ENCODE results near the gene USP12. TPM values are rescaled to one million over a fixed set of nuclear protein-coding genes. Genes with fewer than 3 reads are reported as not detected.
"Not testable (repeated sequence)": the region's sequence is repeated elsewhere in the genome, so short reads cannot be mapped to it uniquely, and the experiment has no call there.

Gene USP12, protein sequence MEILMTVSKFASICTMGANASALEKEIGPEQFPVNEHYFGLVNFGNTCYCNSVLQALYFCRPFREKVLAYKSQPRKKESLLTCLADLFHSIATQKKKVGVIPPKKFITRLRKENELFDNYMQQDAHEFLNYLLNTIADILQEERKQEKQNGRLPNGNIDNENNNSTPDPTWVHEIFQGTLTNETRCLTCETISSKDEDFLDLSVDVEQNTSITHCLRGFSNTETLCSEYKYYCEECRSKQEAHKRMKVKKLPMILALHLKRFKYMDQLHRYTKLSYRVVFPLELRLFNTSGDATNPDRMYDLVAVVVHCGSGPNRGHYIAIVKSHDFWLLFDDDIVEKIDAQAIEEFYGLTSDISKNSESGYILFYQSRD
- 19.6 and 21.4 TPM in 2 replicates for total RNA-seq
- long read RNA-seq, partial matches to known transcripts: 2 of 5 reads
- long read RNA-seq, other reads (novel, unspliced or antisense): 3 of 5 reads

DNA sequence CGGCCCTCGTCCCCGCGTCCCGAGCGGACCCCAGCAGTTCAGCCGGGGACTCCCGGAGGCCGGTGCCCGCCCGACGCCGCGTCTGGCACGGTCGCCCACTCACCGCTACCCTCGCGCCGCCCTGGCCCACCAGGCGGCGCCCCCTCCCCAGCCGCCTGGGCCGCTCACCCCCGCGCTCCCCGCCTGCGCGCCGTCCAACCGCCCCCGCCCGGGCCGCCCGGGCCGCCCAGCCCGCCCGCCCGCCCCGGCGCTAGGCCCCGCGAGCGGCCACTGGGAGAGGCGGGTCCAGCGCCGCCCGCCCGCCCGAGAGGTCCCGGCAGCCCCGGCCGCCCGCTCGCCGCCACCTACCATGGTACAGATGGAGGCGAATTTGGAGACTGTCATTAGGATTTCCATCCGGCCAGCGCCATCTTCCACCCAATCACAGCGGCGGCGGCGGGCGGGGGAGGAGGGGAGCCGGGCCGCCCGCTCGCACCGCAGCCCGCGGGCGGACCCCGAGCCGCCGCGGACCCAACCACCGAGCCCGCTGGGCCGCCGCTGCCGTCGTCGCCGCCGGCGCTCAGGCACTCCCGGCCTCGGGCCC, at the start of gene USP12:
USP12 (minus strand) TSS at position 568 of the 583 bp plus-strand sequence; CDS start at position 396, 172 bp downstream.
- DNase-seq (ENCODE audit: low read depth, low spot score): peak; percentile 54
- peaks cover 32% of the 10 kb centered on the region for H3K4me1 Mint-ChIP-seq
- H3K27ac Mint-ChIP-seq (ENCODE audit: unreplicated experiment): peak within 1 kb of the TSS; percentile 46
- H3K36me3 Mint-ChIP-seq (ENCODE audit: low read depth): no peaks in the 10 kb centered on the region
- H3K9me3 Mint-ChIP-seq: no peaks in the 10 kb centered on the region
- peak within 1 kb of the TSS; percentile 88 for H3K4me3 Mint-ChIP-seq
- TF ChIP-seq, protein P1, sequence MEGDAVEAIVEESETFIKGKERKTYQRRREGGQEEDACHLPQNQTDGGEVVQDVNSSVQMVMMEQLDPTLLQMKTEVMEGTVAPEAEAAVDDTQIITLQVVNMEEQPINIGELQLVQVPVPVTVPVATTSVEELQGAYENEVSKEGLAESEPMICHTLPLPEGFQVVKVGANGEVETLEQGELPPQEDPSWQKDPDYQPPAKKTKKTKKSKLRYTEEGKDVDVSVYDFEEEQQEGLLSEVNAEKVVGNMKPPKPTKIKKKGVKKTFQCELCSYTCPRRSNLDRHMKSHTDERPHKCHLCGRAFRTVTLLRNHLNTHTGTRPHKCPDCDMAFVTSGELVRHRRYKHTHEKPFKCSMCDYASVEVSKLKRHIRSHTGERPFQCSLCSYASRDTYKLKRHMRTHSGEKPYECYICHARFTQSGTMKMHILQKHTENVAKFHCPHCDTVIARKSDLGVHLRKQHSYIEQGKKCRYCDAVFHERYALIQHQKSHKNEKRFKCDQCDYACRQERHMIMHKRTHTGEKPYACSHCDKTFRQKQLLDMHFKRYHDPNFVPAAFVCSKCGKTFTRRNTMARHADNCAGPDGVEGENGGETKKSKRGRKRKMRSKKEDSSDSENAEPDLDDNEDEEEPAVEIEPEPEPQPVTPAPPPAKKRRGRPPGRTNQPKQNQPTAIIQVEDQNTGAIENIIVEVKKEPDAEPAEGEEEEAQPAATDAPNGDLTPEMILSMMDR (conservative IDR thresholded peaks at IDR 0.05): peak; percentile 32
- no peaks in the 10 kb centered on the region for H3K27me3 Mint-ChIP-seq (ENCODE audit: low read depth)

DNA sequence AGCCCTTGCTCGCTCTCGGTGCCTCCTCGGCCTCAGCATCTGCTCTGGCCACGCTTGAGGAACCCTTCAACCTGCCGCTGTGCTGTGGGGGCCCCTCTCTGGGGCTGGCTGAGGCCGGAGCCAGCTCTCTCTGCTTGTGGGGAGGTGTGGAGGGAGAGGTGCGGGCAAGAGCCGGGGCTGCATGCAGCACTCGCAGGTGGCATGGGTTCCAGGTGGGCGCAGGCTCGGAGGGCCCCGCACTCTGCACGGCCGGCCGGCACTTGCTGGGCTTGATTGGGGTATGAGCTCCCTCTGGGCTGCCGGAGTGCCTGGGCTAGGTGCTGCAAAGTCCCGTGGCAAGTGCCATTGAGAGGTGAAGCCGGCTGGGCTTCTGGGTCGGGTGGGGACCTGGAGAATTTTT, 48.0 kb upstream of the USP12 start:
- H3K4me1 Mint-ChIP-seq: no peaks in the 10 kb centered on the region
- DNase-seq (ENCODE audit: low read depth, low spot score): no peak
- H3K36me3 Mint-ChIP-seq (ENCODE audit: low read depth): peaks cover 4% of the 10 kb centered on the region
- peaks cover 4% of the 10 kb centered on the region for H3K9me3 Mint-ChIP-seq
- TF ChIP-seq, protein P1 (conservative IDR thresholded peaks at IDR 0.05): no peak
- H3K4me3 Mint-ChIP-seq: no peak overlapping the region
- no peak overlapping the region for H3K27ac Mint-ChIP-seq (ENCODE audit: unreplicated experiment)
- H3K27me3 Mint-ChIP-seq (ENCODE audit: low read depth): peaks cover 5% of the 10 kb centered on the region

DNA sequence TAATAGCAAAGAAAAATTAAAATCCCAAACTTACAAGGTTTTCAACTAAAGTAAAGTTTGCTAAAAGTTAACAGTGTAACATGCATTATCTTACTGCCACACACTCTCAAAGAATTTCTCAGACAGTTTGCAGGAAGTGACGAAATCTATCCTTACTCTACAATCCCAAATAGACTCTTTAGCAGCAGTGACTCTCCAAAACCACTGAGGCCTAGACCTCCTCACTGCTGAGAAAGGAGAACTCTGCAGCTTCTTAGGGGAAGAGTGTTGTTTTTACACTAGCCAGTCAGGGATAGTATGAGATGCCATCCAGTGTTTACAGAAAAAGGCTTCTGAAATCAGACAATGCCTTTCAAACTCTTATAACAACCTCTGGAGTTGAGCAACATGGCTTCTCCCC, 47.2 kb upstream of the USP12 start:
- H3K4me1 Mint-ChIP-seq; H3K4me3 Mint-ChIP-seq; DNase-seq (ENCODE audit: low read depth, low spot score); H3K27me3 Mint-ChIP-seq (ENCODE audit: low read depth); H3K27ac Mint-ChIP-seq (ENCODE audit: unreplicated experiment); H3K9me3 Mint-ChIP-seq; H3K36me3 Mint-ChIP-seq (ENCODE audit: low read depth): not testable (repeated sequence)

DNA sequence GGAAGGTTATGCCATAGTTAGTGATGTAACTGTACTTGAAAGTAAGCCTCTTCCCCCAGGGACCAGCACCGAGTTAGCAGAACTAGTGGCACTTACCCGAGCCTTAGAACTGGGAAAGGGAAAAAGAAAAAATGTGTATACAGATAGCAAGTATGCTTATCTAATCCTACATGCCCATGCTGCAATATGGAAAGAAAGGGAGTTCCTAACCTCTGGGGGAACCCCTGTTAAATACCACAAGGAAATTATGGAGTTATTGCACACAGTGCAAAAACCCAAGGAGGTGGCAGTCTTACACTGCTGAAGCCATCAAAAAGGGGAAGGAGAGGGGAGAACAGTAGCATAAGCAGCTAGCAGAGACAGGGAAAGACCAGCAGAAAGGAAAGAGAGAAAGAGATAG, 46.2 kb upstream of the USP12 start:
- DNase-seq (ENCODE audit: low read depth, low spot score); H3K4me3 Mint-ChIP-seq; H3K9me3 Mint-ChIP-seq; H3K36me3 Mint-ChIP-seq (ENCODE audit: low read depth); H3K27me3 Mint-ChIP-seq (ENCODE audit: low read depth); H3K27ac Mint-ChIP-seq (ENCODE audit: unreplicated experiment); H3K4me1 Mint-ChIP-seq: not testable (repeated sequence)

DNA sequence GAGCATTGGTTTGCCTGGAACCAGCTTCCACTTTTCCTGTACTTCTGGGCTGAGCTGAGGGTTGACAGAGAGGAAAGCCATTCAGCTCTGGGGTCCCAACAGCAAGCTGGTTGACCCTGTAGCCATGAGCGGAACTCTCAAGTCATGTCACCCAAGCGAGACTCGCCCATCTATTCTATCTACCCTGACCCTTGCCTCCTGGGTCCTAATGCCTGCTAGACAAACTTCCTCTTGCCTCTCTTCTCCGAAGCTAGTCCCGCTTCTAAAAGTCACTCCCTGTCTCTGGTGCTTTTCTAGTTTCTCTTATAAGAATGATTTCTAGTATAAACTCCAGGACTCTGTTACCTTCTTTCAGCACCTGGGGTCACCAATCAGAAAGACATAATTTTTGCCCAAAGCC, 41.8 kb upstream of the USP12 start:
- not testable (repeated sequence) for H3K4me1 Mint-ChIP-seq; H3K27ac Mint-ChIP-seq (ENCODE audit: unreplicated experiment); H3K27me3 Mint-ChIP-seq (ENCODE audit: low read depth); H3K4me3 Mint-ChIP-seq; H3K36me3 Mint-ChIP-seq (ENCODE audit: low read depth); H3K9me3 Mint-ChIP-seq; DNase-seq (ENCODE audit: low read depth, low spot score)

DNA sequence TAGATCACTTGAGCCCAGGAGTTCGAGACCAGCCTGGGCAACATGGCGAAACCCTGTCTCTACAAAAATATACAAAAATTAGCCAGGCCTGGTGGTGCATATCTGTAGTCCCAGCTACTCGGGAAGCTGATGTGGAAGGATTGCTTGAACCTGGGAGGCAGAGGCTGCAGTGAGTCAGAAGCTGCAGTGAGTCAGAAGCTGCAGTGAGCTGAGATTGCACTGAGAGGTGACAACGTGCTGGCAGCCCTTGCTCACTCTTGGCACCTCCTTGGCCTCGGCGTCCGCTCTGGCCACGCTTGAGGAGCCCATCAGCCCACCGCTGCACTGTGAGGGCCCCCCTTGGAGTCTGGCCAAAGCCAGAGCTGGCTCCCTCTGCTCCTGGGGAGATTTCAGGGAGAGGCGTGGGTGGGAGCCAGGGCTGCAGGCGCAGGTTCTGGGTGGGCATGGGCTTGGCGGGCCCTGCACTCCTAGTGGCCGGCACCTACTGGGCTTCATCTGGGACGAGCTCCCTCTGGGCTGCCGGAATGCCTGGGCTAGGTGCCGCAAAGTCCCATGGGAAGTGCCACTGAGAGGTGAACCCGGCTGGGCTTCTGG, 40.3 kb upstream of the USP12 start:
- TF ChIP-seq, protein P1 (conservative IDR thresholded peaks at IDR 0.05): no peak

DNA sequence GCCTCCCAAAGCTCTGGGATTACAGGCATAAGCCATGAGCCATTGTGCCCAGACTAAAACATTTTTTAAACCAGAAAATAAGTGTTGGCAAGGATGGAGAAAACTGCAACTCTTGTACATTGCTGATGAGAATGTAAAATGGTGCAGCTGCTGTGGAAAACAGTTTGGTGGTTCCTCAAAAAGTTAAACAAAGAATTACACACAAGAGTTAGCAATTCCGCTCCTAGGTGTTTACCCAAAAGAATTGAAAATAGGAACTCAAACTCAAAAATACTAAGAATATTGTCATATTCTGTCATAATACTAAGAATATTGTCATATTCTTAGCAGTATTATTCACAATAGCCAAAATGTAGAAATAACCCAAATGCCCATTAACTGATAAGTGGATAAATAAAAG, 39.7 kb upstream of the USP12 start:
- Mint-ChIP-seq H3K9me3 (peaks cover 4% of the 10 kb centered on the region), H3K4me1 (no peaks in the 10 kb centered on the region), H3K27me3 (ENCODE audit: low read depth) (no peaks in the 10 kb centered on the region), H3K27ac (ENCODE audit: unreplicated experiment) (no peak overlapping the region), H3K4me3 (no peak overlapping the region), H3K36me3 (ENCODE audit: low read depth) (peaks cover 5% of the 10 kb centered on the region)
- TF ChIP-seq, protein P1 (conservative IDR thresholded peaks at IDR 0.05): no peak
- DNase-seq (ENCODE audit: low read depth, low spot score): no peak

More for the DNA sequence above, 40.3 kb upstream of the USP12 start:
- Mint-ChIP-seq H3K4me3 (no peak overlapping the region), H3K27me3 (ENCODE audit: low read depth) (no peaks in the 10 kb centered on the region), H3K9me3 (peaks cover 4% of the 10 kb centered on the region), H3K27ac (ENCODE audit: unreplicated experiment) (no peak overlapping the region), H3K4me1 (no peaks in the 10 kb centered on the region), H3K36me3 (ENCODE audit: low read depth) (peaks cover 5% of the 10 kb centered on the region)
- no peak for DNase-seq (ENCODE audit: low read depth, low spot score)

Data from neural crest cell (in vitro differentiated cells).